Thoracic aorta (tissue), 2 donors: ENCODE measurements around the gene PIANP. TPM values are rescaled to one million over a fixed set of nuclear protein-coding genes. Genes with fewer than 3 reads are reported as not detected.
A peak's percentile ranks its signal among the peaks of the same experiment; 100 is the strongest.

Experiments
- ATAC-seq: fragments of 150-250 bp; one replicate; pipeline ENCODE4 v1.8.0; 2017; ENCODE audit warnings: low read depth; ENCODE audit not compliant: insufficient number of reproducible peaks, low FRiP score
- DNase-seq: peaks from one replicate; pipeline ENCODE4 v3.0.0-alpha.2; 2020; ENCODE audit warnings: low spot score
- H3K27ac ChIP-seq, 2 donors: fragments of 200-600 bp; sonication (generic); 1 replicate in 1 of 2; 2 replicates in 1 of 2; pipeline ENCODE4 v1.5.1; 2016; ENCODE audit warnings: mild to moderate bottlenecking in 2 of 2, moderate library complexity in 2 of 2
- H3K27me3 ChIP-seq: fragments of 200-600 bp; sonication (generic); replicated peaks from 2 replicates; pipeline ENCODE4 v1.6.0; 2016; ENCODE audit warnings: mild to moderate bottlenecking; ENCODE audit not compliant: insufficient read depth
- H3K36me3 ChIP-seq: fragments of 200-600 bp; sonication (generic); one replicate; pipeline ENCODE4 v1.5.1; 2016
- H3K4me1 ChIP-seq, 2 donors: fragments of 200-600 bp; sonication (generic); 1 replicate in 1 of 2; 2 replicates in 1 of 2; pipeline versions ENCODE4 v1.5.1 to v1.6.0; 2016; ENCODE audit warnings: low read depth in 2 of 2, mild to moderate bottlenecking in 1 of 2; ENCODE audit not compliant: control insufficient read depth in 1 of 2
- H3K4me3 ChIP-seq: fragments of 200-600 bp; sonication (generic); 2 replicates; pipeline ENCODE4 v1.5.1; 2016; ENCODE audit warnings: mild to moderate bottlenecking
- H3K9me3 ChIP-seq: fragments of 200-600 bp; sonication (generic); 2 replicates; pipeline ENCODE4 v1.5.1; 2016
- total RNA-seq, 2 donors: library from RNA; depleted of rRNA; stranded (reverse); fragments of >200 nt; gene quantifications; one replicate each; pipeline versions ENCODE4 v1.1.0 to v1.2.3, GENCODE V29; 2016
- TF ChIP-seq, protein P1 (sequence below): fragments of 200-600 bp; sonication (generic); IDR thresholded peaks from one replicate; pipeline ENCODE4 v1.5.1; 2019; ENCODE audit warnings: antibody characterized with exemption

The PIANP gene
- total RNA-seq, 2 donors from 2014 or later, result 3.1 to 4.2 TPM

- no peaks in the 10 kb centered on the region for H3K27me3 ChIP-seq
- DNase-seq (no peak), ATAC-seq (no peak)
- H3K9me3 ChIP-seq, result no peaks in the 10 kb centered on the region
- peaks cover 2 to 3% of the 10 kb centered on the region in 2 donors for H3K4me1 ChIP-seq
- no peak overlapping the region for H3K4me3 ChIP-seq
- H3K27ac ChIP-seq, result no peak overlapping the region
- peaks cover 42% of the 10 kb centered on the region for H3K36me3 ChIP-seq
- TF ChIP-seq, protein P1, sequence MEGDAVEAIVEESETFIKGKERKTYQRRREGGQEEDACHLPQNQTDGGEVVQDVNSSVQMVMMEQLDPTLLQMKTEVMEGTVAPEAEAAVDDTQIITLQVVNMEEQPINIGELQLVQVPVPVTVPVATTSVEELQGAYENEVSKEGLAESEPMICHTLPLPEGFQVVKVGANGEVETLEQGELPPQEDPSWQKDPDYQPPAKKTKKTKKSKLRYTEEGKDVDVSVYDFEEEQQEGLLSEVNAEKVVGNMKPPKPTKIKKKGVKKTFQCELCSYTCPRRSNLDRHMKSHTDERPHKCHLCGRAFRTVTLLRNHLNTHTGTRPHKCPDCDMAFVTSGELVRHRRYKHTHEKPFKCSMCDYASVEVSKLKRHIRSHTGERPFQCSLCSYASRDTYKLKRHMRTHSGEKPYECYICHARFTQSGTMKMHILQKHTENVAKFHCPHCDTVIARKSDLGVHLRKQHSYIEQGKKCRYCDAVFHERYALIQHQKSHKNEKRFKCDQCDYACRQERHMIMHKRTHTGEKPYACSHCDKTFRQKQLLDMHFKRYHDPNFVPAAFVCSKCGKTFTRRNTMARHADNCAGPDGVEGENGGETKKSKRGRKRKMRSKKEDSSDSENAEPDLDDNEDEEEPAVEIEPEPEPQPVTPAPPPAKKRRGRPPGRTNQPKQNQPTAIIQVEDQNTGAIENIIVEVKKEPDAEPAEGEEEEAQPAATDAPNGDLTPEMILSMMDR, result no peak
Observed at GRCh38 chr12:6730169-6730568, 29.6 kb upstream of the PIANP start.

- Histone ChIP-seq H3K4me1 (peaks cover 10 to 12% of the 10 kb centered on the region in 2 donors), H3K4me3 (no peak overlapping the region), H3K9me3 (no peaks in the 10 kb centered on the region), H3K27ac (no peak overlapping the region), H3K27me3 (no peaks in the 10 kb centered on the region), H3K36me3 (peaks cover 39% of the 10 kb centered on the region)
- DNase-seq (no peak), ATAC-seq (no peak)
- TF ChIP-seq, protein P1, result no peak
Observed at GRCh38 chr12:6729186-6729585, 28.6 kb upstream of the PIANP start.

GRCh38 chr12:6725350-6725749 lies 24.7 kb upstream of the PIANP start:
- no peak overlapping the region for H3K4me3 ChIP-seq
- ATAC-seq (no peak), DNase-seq (no peak)
- TF ChIP-seq, protein P1, result no peak
- peaks cover 25% of the 10 kb centered on the region for H3K36me3 ChIP-seq
- no peaks in the 10 kb centered on the region for H3K9me3 ChIP-seq
- H3K27me3 ChIP-seq, result no peaks in the 10 kb centered on the region
- no peak overlapping the region for H3K27ac ChIP-seq
- H3K4me1 ChIP-seq, result peaks cover 10 to 12% of the 10 kb centered on the region in 2 donors

- peak overlapping the region; percentile 81 for H3K4me3 ChIP-seq
- peaks cover 10 to 12% of the 10 kb centered on the region in 2 donors for H3K4me1 ChIP-seq
- H3K36me3 ChIP-seq, result peaks cover 18% of the 10 kb centered on the region
- ATAC-seq, result peak; percentile 7
- TF ChIP-seq, protein P1, result no peak
- peak overlapping the region; percentile 76 to 84 for H3K27ac ChIP-seq
- no peak for DNase-seq
- no peaks in the 10 kb centered on the region for H3K9me3 ChIP-seq
- H3K27me3 ChIP-seq, result no peaks in the 10 kb centered on the region
Observed at GRCh38 chr12:6724409-6724797, 23.8 kb upstream of the PIANP start.

DNA sequence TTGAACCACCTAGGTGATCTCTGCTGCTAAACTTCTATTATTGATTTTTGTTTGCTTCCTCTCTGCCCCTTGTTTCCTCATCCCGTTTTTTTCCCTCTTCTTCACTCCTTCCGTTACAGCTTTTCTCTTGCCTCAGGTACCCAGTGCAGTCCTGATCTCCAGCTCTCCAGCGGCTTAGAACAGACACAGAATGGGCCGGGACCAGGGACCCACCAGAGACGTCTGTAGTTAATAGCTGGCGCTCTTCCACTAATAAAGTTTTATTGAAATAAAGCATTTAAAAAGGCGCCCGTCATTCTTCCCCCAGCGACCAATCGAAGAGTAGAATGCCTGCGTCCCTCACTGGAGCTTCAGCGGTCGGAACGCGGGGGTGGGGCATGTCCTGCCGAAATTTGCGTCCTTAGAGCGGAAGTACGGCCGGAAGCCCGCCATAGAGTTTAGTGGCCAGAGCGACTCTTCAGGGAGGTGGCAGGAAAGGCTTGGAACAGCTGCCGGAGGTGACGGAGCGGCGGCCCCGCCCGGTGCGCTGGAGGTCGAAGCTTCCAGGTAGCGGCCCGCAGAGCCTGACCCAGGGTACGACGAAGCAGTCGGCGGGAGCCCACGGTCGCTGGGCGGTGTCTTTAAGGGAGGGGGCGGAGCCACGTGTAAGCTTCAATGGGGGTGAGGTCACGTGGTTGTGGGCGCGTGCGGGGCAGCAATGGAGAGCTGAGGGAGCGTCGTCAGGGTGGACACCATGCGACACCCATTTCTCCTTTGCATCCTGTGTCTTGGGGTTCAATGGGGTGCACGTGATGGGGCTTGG lies 23.2 kb upstream of the PIANP start, which contains the start of gene COPS7A:
TSS of gene COPS7A (plus strand) at position 440 of the 802 bp plus-strand sequence. CDS start 611 bp downstream, outside the sequence.
- Histone ChIP-seq H3K27me3 (no peaks in the 10 kb centered on the region), H3K36me3 (peaks cover 12% of the 10 kb centered on the region), H3K27ac (peak within 1 kb of the TSS; percentile 76 to 84), H3K4me1 (peaks cover 10 to 12% of the 10 kb centered on the region in 2 donors), H3K9me3 (no peaks in the 10 kb centered on the region), H3K4me3 (peak within 1 kb of the TSS; percentile 81)
- DNase-seq (peak; percentile 82), ATAC-seq (peak; percentile 97)
- TF ChIP-seq, protein P1, result no peak
